ENCODE measurements around the gene ITGA6.
"Not testable (repeated sequence)": the region's sequence is repeated elsewhere in the genome, so short reads cannot be mapped to it uniquely, and the experiment has no call there.

GRCh38 chr2:172549802-172550201, 122.4 kb downstream of the ITGA6 start:
- not testable (repeated sequence) for TF ChIP-seq CTCF (conservative IDR thresholded peaks at IDR 0.05; ENCODE audit: low read length); EZH2phosphoT487 (IDR thresholded peaks at IDR 0.05; ENCODE audit: borderline replicate concordance, low read depth, low read length)

Measured in OCI-LY7 (cell line).